SK-N-SH treated with all-trans-retinoic acid at 6 μM for 48 hours (cell line): ENCODE results near the gene CLDN2.

Source experiments
- CREB5 ChIP-seq: fragments of 250-450 bp; sonication (Bioruptor Pico); IDR thresholded peaks from 2 replicates; pipeline ENCODE4 v1.5.1; 2020; ENCODE audit warnings: low read depth, mild to moderate bottlenecking, moderate library complexity
- CSDC2 ChIP-seq: fragments of 250-450 bp; sonication (Bioruptor Pico); IDR thresholded peaks from 2 replicates; pipeline ENCODE4 v1.5.0; 2020; ENCODE audit warnings: mild to moderate bottlenecking, moderate library complexity
- CSRNP3 ChIP-seq: fragments of 250-450 bp; sonication (Bioruptor Pico); IDR thresholded peaks from 2 replicates; pipeline ENCODE4 v1.5.1; 2021; ENCODE audit warnings: mild to moderate bottlenecking, moderate library complexity
- ESRRG ChIP-seq: fragments of 250-450 bp; sonication (Bioruptor Pico); IDR thresholded peaks from 2 replicates; pipeline ENCODE4 v1.6.1; 2021; ENCODE audit warnings: mild to moderate bottlenecking
- GLIS3 ChIP-seq: fragments of 250-450 bp; sonication (Bioruptor Pico); IDR thresholded peaks from 2 replicates; pipeline ENCODE4 v1.5.0; 2020; ENCODE audit warnings: mild to moderate bottlenecking, moderate library complexity
- RARB ChIP-seq: fragments of 250-450 bp; sonication (Bioruptor Pico); IDR thresholded peaks from 2 replicates; pipeline ENCODE4 v1.8.0; 2021; ENCODE audit warnings: mild to moderate bottlenecking, moderate library complexity
- TOX ChIP-seq: fragments of 250-450 bp; sonication (Bioruptor Pico); IDR thresholded peaks from 2 replicates; pipeline ENCODE4 v1.8.0; 2021; ENCODE audit warnings: mild to moderate bottlenecking, moderate library complexity, borderline replicate concordance
- ZC3H10 ChIP-seq: fragments of 250-450 bp; sonication (Bioruptor Pico); IDR thresholded peaks from 2 replicates; pipeline ENCODE4 v1.5.1; 2021; ENCODE audit warnings: mild to moderate bottlenecking, moderate library complexity
- ZFP30 ChIP-seq: fragments of 450-650 bp; formaldehyde crosslinking; IDR thresholded peaks from 2 replicates; pipeline ENCODE4 v1.5.0; 2022; ENCODE audit warnings: mild to moderate bottlenecking, moderate library complexity
- TF ChIP-seq, protein P1 (sequence below): fragments of 250-450 bp; sonication (Bioruptor Pico); IDR thresholded peaks from 2 replicates; pipeline ENCODE4 v1.8.0; 2020; ENCODE audit warnings: mild to moderate bottlenecking, moderate library complexity, borderline replicate concordance

DNA sequence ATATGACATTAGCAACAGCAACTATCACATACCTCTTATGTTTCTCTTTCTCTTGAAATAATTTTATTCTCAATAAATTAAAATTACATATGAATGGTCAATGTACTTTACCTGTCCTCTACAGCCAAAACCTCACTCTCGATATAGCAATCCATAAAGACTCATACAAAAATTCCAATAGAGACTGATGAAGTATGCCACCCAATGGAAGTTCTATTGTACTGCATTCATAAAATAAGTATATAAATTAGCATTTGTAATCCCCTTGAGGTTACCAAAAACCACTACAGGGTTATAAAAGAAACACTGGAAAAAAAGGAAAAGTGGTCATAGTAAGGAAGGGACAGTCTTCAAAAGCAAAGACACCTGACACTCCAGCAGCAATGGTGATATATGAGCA, 32.8 kb downstream of the CLDN2 start:
- TF ChIP-seq CSDC2 (CRISPR knock-in tag) = no peak
- TF ChIP-seq CREB5 = no peak
- no peak for TF ChIP-seq GLIS3 (CRISPR knock-in tag)
- no peak for TF ChIP-seq ESRRG
- no peak for TF ChIP-seq ZFP30
- no peak for TF ChIP-seq TOX (CRISPR knock-in tag)
- TF ChIP-seq, protein P1, sequence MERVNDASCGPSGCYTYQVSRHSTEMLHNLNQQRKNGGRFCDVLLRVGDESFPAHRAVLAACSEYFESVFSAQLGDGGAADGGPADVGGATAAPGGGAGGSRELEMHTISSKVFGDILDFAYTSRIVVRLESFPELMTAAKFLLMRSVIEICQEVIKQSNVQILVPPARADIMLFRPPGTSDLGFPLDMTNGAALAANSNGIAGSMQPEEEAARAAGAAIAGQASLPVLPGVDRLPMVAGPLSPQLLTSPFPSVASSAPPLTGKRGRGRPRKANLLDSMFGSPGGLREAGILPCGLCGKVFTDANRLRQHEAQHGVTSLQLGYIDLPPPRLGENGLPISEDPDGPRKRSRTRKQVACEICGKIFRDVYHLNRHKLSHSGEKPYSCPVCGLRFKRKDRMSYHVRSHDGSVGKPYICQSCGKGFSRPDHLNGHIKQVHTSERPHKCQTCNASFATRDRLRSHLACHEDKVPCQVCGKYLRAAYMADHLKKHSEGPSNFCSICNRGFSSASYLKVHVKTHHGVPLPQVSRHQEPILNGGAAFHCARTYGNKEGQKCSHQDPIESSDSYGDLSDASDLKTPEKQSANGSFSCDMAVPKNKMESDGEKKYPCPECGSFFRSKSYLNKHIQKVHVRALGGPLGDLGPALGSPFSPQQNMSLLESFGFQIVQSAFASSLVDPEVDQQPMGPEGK (CRISPR knock-in tag) = no peak
- no peak for TF ChIP-seq RARB (CRISPR knock-in tag)
- no peak for TF ChIP-seq ZC3H10 (CRISPR knock-in tag)
- TF ChIP-seq CSRNP3 = no peak
